Measurements from ENCODE around the gene TMPRSS2. TPM values are rescaled to one million over a fixed set of nuclear protein-coding genes. Genes with fewer than 3 reads are reported as not detected.

The TMPRSS2 gene
- total and polyA plus RNA-seq, 2 of the 13 experiments (the other 11 are each of a cell fraction or from before 2014, with no cell fraction given), result 1.7 to 1.8 TPM

DNA sequence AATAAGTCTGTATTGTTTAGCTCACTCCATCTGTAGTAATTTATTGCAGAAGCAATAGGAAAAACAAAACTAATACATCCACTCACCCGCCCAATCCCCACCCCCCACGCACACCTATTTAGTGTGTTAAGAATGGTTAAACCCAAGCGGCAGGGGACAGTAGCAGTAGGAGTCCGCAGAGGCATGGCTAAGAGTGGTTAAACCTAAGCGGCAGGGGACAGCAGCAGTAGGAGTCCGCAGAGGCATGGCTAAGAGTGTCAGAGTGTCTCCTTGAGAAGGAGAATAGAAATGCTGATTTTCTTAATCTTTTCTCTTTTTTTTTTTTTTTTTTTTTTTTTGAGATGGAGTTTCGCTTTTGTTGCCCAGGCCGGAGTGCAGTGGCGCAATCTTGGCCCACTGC is 34.8 kb upstream of the TMPRSS2 start:
- H3K4me3 ChIP-seq (replicated peaks in 1 of 3; ENCODE audit: insufficient read depth in 1 of 3, low read depth in 2 of 3, low read length in 3 of 3), result no peak overlapping the region
- no peak for DNase-seq (ENCODE audit: low spot score)
- H4K20me1 ChIP-seq (ENCODE audit: insufficient read depth, low read length), result no peaks in the 10 kb centered on the region
- H3K27ac ChIP-seq (ENCODE audit: extremely low read length, insufficient read depth, low read length), result no peak overlapping the region
- ATAC-seq, result no peak
- H3K36me3 ChIP-seq (replicated peaks in 1 of 2; ENCODE audit: control insufficient read depth in 1 of 2, insufficient read depth in 2 of 2, low read length in 2 of 2), result no peaks in the 10 kb centered on the region
- in situ Hi-C loops (cut with HindIII; ENCODE audit: extremely low pct_ligation_motif_present, low pct_unique_long_range_greater_than_20kb), result no loop called here
- H3K79me2 ChIP-seq (ENCODE audit: insufficient read depth, low read length), result no peaks in the 10 kb centered on the region
- CTCF ChIA-PET (ENCODE audit: low intra/inter-chr PET ratio, low total read pairs), result no interaction called here
- FAIRE-seq, result no peak
- 72% methylated on average over 9 of the region's 9 CpGs for WGBS (ENCODE audit: low lambda C conversion rate)
- no peaks in the 10 kb centered on the region for H3K4me1 ChIP-seq (ENCODE audit: insufficient read depth, low read length)
- no peak overlapping the region for H3K4me2 ChIP-seq (ENCODE audit: low read depth, low read length)
- H3K9me3 ChIP-seq (ENCODE audit: low read length), result no peaks in the 10 kb centered on the region
- H3K27me3 ChIP-seq (ENCODE audit: control insufficient read depth in 1 of 2, insufficient read depth in 2 of 2, low read length in 2 of 2), result peaks cover 0 to 15% of the 10 kb centered on the region in 2 experiments; a peak in 2 of 5 replicates
- H3K9ac ChIP-seq (ENCODE audit: insufficient read depth, low read depth, low read length), result no peak overlapping the region
- no TSS peak for BruUV-seq (replicated peaks)
- TF ChIP-seq ZNF703 (CRISPR knock-in tag; IDR thresholded peaks at IDR 0.05; ENCODE audit: borderline replicate concordance) (no peak), NCOA5 (CRISPR knock-in tag; IDR thresholded peaks at IDR 0.05) (no peak), THAP11 (CRISPR knock-in tag; IDR thresholded peaks at IDR 0.05) (no peak), ZNF761 (CRISPR knock-in tag; conservative IDR thresholded peaks at IDR 0.05) (no peak), ZNF446 (CRISPR knock-in tag; IDR thresholded peaks at IDR 0.05) (no peak), ZNF83 (CRISPR knock-in tag; IDR thresholded peaks at IDR 0.05; ENCODE audit: borderline replicate concordance) (no peak), CEBPB (IDR thresholded peaks at IDR 0.05; ENCODE audit: borderline replicate concordance, low read depth, low read length) (no peak), ZNF180 (CRISPR knock-in tag; IDR thresholded peaks at IDR 0.05; ENCODE audit: borderline replicate concordance, low read depth) (no peak), ZNF883 (CRISPR knock-in tag; IDR thresholded peaks at IDR 0.05; ENCODE audit: not compliant biosample characterization) (no peak), SMAD1 (CRISPR knock-in tag; IDR thresholded peaks at IDR 0.05; ENCODE audit: borderline replicate concordance, low read depth) (no peak)
- TF ChIP-seq, protein P1, sequence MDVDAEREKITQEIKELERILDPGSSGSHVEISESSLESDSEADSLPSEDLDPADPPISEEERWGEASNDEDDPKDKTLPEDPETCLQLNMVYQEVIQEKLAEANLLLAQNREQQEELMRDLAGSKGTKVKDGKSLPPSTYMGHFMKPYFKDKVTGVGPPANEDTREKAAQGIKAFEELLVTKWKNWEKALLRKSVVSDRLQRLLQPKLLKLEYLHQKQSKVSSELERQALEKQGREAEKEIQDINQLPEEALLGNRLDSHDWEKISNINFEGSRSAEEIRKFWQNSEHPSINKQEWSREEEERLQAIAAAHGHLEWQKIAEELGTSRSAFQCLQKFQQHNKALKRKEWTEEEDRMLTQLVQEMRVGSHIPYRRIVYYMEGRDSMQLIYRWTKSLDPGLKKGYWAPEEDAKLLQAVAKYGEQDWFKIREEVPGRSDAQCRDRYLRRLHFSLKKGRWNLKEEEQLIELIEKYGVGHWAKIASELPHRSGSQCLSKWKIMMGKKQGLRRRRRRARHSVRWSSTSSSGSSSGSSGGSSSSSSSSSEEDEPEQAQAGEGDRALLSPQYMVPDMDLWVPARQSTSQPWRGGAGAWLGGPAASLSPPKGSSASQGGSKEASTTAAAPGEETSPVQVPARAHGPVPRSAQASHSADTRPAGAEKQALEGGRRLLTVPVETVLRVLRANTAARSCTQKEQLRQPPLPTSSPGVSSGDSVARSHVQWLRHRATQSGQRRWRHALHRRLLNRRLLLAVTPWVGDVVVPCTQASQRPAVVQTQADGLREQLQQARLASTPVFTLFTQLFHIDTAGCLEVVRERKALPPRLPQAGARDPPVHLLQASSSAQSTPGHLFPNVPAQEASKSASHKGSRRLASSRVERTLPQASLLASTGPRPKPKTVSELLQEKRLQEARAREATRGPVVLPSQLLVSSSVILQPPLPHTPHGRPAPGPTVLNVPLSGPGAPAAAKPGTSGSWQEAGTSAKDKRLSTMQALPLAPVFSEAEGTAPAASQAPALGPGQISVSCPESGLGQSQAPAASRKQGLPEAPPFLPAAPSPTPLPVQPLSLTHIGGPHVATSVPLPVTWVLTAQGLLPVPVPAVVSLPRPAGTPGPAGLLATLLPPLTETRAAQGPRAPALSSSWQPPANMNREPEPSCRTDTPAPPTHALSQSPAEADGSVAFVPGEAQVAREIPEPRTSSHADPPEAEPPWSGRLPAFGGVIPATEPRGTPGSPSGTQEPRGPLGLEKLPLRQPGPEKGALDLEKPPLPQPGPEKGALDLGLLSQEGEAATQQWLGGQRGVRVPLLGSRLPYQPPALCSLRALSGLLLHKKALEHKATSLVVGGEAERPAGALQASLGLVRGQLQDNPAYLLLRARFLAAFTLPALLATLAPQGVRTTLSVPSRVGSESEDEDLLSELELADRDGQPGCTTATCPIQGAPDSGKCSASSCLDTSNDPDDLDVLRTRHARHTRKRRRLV (CRISPR knock-in tag; IDR thresholded peaks at IDR 0.05), result no peak
- TF ChIP-seq, protein P2, sequence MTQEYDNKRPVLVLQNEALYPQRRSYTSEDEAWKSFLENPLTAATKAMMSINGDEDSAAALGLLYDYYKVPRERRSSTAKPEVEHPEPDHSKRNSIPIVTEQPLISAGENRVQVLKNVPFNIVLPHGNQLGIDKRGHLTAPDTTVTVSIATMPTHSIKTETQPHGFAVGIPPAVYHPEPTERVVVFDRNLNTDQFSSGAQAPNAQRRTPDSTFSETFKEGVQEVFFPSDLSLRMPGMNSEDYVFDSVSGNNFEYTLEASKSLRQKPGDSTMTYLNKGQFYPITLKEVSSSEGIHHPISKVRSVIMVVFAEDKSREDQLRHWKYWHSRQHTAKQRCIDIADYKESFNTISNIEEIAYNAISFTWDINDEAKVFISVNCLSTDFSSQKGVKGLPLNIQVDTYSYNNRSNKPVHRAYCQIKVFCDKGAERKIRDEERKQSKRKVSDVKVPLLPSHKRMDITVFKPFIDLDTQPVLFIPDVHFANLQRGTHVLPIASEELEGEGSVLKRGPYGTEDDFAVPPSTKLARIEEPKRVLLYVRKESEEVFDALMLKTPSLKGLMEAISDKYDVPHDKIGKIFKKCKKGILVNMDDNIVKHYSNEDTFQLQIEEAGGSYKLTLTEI (CRISPR knock-in tag; conservative IDR thresholded peaks at IDR 0.05), result no peak
- TF ChIP-seq, protein P3, sequence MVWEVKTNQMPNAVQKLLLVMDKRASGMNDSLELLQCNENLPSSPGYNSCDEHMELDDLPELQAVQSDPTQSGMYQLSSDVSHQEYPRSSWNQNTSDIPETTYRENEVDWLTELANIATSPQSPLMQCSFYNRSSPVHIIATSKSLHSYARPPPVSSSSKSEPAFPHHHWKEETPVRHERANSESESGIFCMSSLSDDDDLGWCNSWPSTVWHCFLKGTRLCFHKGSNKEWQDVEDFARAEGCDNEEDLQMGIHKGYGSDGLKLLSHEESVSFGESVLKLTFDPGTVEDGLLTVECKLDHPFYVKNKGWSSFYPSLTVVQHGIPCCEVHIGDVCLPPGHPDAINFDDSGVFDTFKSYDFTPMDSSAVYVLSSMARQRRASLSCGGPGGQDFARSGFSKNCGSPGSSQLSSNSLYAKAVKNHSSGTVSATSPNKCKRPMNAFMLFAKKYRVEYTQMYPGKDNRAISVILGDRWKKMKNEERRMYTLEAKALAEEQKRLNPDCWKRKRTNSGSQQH (CRISPR knock-in tag; IDR thresholded peaks at IDR 0.05; ENCODE audit: low read depth), result no peak
- intact Hi-C loops (cut with micrococcal nuclease; ENCODE audit: unreplicated experiment), result no loop called here
- POLR2A ChIA-PET, result no interaction called here
- no peak overlapping the region for H2AFZ ChIP-seq (ENCODE audit: low read length)

Data from HepG2 (cell line).